NCI-H128 (cell line): ENCODE measurements around the gene BHLHE23.

ENCODE experiments used
- DNase-seq: peaks from one replicate; lab custom pipeline; 2025; ENCODE audit not compliant: unreplicated experiment; lab: John Stamatoyannopoulos, UW

The BHLHE23 gene

DNA sequence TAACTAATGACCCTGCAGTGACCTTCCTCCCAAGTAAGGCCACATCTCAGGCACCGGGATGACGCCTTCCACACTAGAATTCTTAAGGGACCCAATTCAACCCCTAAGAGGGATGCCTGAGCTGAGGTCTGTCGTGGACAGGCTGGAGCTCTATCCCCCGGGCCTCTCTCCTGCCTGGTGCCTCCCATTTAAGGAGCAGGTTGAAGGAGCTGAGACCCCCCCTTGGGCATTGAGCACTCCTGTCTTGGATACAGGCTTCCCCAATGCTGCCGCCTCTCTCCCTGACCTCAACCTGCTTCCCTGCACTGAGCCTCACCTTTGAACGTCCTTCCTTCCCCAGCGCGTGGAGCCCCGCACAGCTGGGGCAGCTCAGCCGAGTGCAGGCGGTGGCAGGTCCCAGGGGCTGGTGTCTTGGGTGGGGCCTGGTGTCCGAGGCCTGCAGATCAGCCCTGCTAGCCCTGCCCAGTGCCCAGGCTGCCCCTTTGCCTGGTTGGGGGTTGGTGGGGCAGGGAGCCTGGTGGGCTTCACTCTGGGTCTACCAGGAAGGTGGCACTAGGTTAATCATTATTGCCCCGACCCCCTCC, 19.9 kb upstream of the BHLHE23 start:
- no peak for DNase-seq

DNA sequence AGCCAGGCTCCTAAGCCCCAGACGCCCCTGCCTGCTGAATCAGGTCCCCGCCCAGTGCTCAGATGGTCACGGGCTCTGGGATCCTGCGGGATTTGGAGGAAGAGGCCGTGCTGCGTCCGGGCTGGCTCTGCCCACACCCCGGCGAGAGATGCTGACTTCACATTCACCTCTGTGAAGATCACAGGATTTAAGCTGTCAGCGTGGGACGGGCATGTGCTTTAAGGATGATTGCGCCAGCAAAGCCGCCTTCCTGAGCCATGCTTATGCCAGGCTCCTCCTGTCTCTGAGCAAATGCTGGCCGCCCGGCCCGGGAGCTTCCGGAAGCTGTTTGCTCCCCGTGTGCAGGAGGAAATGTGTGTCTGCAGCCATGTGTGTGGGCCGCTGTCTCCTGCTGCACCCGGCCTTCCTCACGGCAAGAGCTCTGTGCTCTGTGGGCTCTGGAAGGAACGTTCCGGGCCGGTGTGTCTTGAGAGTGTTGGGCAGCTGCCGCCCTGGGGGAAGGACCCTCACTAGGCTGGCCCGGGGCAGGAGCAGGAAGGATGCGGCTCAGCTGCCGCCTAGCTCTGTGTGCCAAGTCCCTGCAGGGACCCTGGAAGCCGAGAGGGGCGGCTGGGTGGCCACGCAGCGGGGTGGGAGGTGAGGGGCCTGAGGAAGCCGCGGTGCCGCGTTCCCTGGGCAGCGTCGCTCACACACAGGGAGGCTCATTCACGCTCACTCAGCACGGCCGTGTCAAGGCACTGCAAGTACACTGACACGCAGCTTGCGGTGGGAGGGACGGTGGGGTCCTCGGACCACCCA, 19.0 kb upstream of the BHLHE23 start:
- no peak for DNase-seq

DNA sequence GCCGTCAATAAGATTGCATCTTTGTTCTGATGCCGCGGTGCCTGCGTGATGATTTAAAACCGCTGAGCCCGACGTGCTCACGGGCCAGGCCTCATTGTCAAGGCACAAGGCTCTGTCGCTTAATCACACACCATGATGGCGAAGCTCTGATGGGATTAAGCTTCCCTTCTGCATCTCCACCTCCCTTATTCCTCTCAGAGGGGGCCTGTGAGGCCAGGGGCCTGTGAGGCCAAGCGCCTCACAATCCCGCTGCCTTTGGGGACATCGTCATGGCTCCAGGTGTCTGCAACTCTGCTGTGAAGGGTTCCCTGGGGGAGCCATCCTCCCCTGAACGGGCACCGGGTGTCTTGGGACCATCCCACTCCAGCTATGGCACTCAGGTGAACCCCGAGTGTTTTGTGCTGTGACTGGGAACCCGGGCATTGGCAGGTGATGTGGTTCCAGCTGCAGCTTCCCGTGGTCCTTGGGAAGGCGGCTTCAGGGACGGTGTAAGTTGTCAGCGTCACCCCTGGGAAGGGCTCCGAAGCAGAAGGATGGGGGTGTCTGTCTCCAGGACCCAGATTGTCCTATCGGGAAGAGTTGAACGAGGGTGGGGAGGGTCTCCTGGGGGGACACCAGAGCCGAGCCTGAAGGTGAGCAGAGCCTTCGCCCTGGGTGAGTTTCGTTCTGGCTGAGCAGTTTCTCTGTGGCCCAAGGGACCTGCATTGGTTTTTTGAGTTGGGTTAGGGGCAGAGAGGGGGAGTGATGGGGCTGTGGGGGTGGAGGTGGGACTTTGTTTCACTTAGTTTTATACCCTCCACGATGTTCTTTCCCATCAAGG, 18.0 kb upstream of the BHLHE23 start:
- no peak for DNase-seq

DNA sequence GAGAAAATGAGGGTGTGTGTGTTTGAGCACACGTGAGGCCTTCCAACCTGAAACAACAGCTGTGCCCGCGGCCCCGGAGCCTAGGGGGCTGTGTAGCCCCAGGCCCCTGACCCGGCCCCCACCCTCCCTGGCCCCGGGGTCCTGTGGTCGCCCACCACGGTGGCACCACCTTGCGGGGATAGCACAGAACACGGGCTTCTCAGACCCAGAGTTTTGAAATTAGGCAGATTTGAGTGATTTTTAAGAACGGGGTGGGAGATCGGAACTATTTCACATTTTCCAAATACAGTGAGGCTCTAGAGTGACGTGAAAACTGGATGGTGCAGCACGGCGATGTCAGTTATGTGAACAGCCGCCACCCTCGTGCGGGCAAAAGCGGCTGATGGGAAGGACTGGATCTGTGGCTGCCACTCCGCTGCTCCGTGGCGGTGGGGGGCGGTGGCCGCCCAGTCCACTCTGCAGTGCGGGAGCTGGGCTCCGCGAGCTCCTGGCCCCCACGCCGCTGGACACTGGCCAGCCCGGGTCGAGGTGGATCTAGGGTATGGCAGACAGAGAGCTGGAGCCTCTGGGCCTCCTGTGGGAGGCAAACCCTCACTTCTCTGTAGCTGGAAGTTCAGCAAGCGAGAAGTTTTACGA, 17.3 kb upstream of the BHLHE23 start:
- DNase-seq = no peak

DNA sequence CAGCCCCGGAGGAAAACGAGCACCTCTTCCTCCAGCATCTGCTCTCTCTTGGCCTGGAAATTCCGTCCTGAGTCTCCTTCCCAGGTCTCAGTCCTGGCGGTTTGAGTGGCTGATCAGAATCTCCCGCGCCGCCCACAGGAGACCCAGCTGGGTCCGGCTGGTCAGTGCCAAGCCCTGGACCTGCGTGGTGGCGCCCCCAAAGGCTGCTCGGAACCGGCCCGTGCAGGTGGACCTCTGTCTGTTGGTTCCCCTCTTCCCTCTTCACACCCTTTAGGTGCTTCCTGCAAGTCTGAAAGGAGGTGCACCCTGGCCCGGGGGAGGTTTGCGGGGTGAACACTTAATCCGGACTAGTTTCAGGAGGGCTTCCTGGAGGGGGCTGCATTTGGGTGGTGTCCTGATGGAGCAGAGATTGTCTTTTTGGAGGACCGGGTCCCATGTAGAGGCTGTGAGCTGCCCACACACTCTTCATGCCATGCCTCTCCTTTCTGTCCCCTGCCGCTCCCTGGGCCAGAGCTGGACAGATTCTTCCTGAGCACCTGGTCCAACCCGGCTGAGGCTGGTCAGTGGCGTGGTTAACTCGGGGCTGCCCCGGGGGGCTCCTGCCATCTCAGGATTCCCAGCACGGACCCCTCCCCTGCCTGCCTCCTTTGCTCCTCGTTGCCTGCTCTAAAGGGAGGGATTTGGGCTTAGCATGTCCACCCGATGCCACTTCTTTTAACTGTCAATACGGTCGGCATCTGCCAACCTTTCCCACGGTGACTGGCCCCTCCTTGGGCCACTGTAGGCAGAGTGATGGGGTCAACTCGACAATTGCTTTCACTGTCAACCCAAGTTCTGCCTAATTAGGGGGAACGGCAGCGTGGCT, 16.5 kb upstream of the BHLHE23 start:
- DNase-seq = no peak

DNA sequence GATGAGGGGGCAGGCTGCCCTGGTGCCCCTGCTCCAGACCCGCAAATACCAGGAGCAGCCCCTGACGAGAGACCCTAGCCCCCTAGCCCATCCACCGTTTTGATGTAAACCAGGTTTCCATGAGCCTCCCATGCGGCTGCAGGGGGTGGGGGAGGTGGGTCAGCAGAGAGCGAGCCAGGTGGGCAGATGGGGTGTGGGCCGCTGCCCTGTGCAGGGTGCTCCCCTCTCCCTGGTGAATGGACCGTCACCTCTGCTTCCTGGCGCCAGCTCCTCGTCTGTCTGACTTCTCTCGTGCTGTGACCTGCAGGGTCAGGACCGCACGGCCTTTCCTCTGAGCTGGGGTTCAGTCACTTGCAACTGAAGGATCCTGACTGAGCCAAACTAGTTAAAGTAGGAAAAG, 15.7 kb upstream of the BHLHE23 start:
- DNase-seq = no peak

DNA sequence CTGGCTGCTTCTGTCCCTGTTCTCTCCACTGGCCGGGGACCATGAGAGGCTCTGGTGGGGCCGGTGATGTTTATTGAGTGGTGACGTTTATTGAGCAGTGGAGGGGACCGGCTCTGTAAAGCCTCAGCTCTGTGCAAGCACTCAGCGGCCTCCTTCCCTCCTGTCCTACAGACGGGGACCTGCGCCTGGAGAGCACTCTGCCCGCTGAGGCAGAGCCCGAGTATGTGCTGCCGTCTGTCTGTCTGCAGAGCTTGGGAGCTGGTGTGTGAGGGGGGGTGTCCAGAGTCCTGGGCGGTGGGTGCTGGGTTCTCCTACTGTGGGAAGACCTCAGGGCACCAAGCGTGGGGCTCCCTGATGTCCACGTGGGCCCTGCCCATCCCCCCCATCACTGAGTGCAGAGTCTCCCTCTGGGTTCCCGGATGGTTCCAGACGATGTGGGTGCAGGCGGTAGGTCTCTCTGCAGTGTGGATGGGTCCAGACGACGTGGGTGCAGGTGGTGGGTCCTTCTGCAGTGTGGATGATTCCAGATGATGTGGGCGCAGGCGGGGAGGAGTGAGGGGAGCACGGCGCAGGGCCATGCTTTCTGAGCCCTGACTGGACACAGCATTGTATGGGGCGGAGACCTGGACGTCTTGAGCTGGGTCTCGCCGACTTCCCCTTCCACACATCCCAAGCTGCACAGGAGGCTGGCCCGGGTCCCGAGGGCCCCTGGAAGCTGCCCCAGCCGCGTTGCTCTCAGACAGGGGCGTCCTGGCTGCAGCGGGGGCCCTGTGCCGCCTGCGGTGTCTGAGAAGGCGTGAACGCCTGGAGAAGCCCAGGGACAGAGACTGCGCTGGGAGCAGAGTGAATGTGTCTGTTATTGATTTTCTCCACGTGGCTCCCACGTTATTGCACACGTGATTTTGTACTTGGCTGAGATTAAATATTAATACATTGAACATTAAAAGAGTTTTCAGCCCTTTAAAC, 14.9 kb upstream of the BHLHE23 start:
- DNase-seq = no peak

DNA sequence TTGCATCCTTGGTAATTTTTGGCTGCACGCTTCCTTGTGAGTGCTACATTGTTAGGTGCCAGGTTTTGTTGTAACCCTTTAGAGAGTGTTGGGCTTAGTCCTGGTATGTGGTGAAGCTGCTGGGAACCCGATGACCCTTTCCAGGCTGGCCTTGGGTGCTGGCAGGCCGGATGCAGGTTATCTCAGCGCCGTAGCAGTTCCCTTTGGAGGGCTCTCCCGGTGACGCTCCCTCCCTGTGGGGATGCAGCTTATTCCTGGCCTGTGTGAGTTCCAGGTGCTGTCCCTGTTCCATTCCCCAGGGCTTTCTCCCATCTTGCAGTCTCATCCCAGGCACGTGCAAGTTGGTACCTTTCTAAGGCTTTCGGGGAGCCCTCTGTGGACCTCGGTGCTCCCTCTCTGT, 13.9 kb upstream of the BHLHE23 start:
- DNase-seq = no peak

DNA sequence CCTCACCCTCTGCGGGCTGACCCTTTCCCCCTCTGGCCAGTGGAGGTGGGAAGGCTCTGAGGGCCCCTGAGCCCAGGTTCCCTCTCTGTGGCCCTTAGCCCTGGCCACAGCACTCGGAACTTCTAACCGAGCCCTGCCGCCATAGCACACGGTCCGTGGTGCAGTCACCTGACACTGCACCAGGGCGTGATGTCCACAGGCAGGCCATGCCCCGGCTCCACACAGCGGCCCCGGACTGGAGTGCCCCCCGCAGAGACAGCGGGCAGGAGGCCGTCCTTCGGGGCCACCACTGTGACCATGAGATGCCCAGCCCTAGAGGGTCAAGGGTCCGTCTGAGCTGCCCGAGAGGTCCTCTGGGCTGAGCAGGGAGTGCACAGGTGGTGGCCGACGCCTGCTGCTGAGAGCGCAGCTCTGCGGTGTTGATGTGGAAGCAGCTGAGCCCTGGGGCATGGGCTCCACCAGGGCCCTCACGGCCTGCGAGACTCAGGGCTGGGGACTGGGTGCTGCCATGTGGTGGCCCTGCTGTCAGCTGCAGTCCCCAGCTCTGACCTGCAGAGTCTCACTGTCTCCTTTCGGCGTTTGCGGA, 11.2 kb upstream of the BHLHE23 start:
- no peak for DNase-seq

DNA sequence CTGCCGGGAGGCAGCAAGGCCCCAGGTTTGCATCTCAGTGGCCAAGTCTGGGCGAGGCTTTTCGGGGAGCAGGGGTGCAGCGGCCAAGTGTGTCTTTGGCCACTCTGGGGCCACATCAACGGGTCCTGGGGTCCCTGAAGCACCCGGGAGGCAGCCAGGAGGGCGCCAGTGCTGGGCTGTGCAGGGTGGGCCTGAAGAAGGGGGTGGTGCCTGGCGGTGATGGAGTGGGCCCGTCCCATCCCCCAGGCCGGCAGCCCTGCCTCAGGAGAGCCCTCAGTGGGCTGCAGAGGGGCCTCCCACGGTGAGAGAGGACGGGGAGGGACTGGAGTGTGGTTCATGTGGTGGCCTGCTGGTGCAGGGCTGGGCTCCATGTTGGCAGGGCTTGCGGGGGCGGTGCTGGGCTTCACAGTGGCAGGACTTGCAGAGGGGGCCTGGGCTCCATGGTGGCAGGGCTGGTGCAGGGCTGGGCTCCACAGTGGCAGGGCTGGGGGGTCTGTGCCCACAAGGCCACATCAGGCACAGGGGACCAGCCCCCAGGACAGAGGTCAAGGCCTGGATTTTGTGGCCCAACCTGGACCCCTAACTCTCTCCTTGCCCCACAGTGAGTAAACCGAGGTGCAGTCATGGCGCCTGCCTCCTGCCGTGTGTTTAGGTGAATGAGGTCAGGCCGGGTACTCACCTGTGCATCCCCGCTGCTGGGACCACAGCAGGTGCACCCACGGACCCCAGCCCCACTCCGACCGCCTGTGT, 10.5 kb upstream of the BHLHE23 start:
- DNase-seq = no peak

DNA sequence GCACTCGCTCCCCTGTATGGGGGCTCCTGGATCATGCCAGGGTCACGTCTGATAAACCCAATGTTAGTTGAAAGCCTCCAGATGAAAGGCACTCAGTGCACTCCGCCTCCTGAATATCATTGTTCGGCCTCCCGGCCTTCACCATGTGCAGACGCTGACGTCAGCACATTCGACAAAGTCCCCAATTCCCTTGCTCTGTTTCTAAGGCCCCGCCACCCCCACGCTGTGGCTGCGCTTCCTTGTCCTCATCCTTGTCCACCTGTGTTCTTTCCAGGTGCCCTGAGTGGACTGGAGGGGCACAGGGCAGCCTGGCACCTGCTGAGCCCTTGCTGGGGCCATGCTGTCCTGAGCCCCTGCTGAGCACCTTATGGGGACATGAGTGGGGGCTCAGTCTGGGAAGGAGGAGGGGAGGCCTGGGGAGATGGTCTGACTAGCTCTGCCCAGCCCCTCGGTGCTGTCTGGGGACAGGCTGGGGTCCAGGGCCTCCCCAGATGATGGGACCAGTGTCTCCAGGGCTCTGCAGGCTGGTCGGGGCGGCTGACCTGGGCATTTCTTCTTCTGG, 9.8 kb upstream of the BHLHE23 start:
- no peak for DNase-seq

DNA sequence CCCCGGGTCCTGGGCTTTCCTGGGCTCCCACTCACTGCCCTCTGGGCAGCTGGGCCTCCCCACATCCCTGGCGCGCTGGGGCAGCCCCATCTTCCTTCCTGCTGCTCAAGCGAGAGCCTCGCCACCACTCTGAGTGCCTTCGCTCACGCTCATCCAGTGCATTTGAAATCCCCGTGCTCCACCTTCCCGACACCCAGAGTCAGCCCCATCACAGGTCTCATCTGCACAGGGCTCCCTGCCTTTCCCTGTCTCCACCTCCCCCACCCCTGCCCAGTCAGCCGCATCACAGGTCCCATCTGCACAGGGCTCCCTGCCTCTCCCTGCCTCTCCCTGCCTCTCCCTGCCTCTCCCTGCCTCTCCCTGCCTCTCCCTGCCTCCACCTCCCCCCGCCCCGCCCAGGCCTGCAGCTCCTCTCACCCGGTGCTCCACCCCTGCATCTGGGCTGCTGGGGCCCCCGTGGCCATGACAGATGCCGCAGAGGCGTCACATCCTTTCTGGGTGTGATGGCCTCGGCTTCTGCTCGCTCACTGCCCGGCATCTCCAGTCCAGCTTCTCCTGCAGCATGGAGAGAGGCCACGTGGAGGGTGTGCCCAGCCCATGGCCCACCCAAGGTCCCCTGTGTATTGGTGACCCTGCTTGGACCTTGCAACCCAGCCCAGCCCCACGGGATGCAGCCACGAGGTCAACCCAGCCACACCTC, 9.0 kb upstream of the BHLHE23 start:
- no peak for DNase-seq

DNA sequence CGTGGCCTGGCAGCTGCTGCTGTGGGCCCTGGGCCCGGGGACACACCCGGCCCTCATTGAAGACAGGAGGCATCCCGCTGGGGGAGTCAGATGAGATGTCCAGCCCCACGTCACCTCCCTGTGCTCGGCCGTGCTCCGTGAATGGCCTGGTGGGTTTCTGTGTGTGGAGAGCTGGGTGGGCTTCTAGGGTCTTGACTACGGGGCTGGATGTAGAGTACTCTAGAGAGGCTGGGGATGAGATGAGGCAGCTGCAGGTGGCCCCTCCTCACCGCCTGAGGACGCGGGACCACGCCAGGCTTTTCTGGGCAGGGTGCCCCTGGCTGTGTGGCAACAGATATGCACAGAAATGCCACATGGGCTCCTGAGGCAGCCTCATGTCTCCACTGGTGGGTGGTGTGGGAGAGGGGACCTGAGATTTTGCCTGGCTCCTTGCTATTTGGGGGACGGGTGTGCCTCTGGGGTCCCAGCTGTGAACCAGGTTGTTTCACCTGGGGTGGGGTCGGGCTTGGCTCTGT, 8.4 kb upstream of the BHLHE23 start:
- DNase-seq = no peak

DNA sequence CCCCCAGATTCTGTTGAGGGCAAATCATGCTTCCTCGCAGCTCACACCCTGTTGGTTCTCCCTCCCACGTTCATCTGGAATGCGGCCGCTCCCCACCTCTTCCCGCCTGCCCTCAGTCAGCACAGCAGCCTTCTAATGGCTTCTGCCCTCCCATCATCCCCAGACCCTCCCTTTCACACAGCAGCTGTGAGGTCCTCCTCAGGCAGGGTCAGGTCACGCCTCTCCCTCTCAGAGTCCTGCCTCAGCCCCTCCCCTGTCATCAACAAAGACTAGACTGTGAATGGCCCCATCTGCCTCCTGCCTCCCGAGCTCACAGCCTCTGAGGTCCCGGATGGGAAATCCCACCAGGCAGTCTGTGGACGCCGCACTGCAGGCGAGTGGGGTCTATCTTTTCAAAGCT, 7.9 kb upstream of the BHLHE23 start:
- DNase-seq = no peak

DNA sequence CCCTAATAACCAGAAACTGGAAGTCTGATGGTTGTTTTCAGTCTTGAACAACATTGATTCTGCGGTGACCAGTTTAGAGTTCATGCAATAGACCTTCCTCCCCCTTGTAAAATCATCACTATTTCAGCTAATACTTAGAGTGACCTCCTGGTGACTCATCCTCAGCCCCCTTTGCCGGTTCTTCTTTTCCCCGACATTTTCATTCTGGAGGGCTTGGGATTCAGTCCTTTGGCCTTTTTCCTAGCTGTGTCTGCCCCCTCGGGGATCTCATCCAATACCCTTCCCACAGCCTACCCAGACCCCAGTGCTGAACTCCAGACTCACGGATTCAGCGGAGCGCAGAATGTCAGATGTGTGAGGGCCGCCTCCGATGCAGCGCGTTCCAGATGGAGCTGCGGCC, 7.5 kb upstream of the BHLHE23 start:
- no peak for DNase-seq

DNA sequence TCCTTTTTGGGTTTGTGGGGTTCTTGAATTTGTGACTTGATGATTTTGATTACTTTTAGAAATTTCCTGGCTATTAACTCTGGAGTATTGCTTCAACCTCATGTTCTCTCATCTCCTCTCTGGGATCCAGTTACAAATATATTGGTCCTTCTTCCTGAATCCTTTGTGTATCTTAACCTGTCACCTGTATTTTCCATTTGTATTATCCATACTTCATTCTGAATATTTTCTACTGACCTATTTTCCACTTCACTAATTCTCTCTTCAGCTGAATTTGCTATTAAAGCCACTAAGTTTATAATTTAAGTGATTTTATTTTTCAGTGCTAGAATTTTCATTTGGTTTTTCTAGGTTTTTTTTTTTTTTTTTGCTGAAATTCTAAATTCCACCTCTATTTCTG, 6.4 kb upstream of the BHLHE23 start:
- no peak for DNase-seq

DNA sequence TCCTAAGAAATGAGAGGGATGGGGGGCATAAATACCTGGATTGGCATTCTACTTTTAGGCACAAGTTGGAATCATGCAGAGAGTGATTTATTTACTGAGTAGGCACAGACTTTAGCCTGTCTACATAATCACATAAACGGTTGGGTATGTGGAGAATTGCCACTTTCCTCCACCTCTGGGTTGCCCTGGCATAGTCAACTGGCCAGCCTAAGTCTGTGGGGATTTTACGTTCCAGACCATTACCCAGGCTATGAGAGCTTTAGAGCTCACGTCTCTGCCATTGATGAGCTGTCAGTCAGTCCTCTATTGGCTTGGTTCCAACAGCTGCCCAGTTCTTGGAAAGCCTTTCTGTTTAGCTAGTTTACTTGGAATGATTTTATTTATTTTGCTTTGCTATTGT, 5.0 kb upstream of the BHLHE23 start:
- DNase-seq = no peak
